Stimulated activated naive CD4-positive, alpha-beta T cell (primary cell): ENCODE results near the gene ELMOD1.

Source experiments
- DNase-seq, 6 experiments: peaks; one replicate each; lab custom pipeline; 2025; lab: John Stamatoyannopoulos, UW

Gene ELMOD1

DNA sequence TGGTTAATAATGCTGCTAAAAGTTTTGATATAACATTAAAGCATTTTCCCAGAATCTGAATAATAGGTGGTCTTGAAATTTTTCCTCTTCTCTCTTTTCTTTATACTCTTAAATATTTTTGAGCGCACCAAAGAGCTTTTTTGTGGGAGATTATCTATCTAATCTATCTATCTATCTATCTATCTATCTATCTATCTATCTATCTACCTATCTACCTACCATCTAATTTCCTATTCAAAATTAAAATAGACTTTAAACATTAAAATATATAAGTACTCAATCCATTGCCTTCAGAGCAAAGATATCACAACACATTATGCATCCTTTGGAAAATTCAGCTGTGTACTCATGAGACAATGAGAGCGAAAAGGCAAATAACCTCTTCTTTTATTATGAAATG is 55.8 kb downstream of the ELMOD1 start:
- DNase-seq = no peak

DNA sequence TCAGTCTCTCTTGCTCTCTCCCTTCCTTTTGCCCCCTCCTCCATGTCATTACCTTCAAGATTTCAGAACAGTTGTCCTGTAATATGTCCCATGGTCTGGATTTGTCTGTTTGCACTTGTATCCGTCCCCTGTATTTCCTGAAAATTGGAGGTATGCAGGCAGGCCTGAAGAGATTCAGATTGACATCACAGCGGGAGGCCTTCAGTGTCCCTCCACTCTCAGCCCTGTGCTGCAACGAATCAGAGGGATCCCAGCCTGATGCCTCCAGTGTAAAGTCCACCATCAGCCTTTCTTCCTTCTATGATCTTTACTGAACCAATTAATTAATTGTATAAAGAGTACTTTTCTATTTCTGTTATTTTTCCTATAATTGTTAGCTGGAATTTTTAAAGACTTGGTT is 57.3 kb downstream of the ELMOD1 start:
- no peak for DNase-seq

DNA sequence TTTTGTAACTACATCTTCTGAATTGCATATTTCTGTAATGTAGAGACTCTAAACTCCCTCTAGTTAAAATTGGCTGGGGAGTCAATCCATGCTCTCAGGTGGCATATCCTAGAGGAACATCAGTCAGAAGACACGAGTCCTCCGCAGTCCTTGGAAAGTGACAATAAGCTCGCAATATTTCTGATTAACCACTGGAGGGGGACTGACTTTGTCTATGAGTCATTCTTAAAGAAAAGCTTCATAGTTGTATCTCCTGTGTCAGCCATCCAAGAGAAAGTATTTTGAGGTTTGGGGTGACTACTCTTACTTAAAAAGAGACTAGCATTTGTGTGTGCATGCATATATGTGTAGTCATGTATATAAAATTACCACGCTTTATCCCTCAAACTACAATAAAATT is 60.7 kb downstream of the ELMOD1 start:
- DNase-seq = no peak

DNA sequence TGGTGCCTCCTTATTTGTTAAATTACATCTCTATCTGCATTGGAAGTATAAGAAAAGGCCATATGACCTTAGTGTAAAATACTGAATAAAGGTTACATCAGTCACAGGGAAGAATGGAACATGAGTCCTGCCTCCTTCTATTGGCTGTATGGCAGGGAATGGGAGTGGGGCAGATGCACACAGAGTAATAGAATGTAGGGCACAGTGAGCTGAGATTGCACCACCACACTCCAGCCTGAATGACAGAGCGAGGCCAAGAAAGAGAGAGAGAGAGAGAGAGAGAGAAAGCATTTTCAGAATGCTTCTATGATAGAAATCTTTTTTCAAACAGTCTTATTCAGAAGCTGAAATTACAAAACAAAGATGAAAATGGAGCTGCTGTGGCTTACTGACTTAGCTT is 62.1 kb downstream of the ELMOD1 start:
- DNase-seq = no peak

DNA sequence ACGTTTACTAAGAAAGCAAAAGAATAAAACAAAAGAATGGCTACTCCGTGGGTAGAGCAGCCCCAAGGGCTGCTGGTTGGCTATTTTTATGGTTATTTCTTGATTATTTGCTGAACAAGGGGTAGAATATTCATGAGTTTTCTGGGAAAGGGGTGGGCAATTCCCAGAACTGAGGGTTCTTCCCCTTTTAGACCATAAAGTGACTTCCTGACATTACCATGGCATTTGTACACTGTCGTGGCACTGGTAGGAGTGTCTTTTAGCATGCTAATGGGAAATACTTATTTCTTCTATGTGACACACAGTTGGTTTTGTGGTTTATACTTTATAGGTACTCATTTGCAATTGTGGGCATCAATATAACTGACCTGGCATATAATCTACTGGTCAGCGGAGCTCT is 64.7 kb downstream of the ELMOD1 start:
- no peak for DNase-seq

DNA sequence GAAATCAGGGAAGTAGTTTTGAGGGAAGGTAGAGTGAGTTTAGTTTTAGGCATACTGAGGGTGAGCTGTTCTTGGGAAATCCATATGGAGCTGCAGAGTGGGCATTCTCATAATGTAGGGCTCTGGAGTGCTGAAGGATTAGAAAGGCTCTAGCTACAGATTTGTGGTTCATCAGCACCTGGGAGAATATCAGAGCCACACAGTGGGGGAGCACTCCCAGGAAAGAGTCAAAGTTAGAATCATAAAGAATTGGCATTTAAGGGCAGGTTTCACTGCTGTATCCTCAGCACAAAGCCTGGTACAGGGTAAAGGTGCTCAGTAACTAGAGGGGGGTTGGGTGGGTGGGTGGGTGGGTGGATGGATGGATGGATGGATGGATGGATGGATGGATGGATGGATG is 68.4 kb downstream of the ELMOD1 start:
- DNase-seq = no peak

DNA sequence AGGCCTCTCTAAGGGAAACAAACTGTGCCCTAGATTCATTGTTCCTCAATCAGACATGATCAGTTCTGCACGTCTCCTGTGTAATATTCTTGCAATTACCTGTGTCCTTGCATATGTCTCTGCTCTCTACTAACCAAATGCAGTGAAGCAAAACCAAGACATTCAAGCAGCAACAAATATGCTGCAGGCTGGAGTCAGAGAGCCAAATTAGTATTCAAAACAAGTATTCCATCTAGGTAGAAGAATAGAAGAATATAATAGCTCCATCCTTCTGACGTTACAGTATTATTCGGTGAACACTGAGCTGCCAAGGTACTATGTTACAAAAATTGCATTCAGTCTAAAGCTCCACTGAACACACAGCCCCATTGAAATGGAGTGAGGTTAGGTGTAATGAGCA is 69.1 kb downstream of the ELMOD1 start:
- no peak for DNase-seq

DNA sequence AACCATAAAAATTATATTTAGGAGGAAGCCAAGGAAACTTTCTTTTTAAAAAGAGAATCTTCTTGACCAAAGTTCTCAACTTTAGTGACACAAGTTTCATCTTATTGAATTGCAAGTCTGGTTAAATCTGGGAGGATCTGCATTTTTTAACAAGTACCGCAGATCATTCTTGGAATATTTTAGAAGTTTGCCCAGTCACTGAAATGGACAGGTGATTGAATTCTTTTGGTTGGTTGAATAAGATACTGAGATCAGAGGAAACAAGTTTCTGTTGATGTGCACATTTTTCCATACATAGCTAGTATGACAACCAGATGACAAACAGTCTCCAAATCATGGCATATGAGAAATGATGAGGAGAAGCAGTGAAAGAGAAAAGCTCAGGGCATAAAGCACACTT is 70.7 kb downstream of the ELMOD1 start:
- DNase-seq = no peak

DNA sequence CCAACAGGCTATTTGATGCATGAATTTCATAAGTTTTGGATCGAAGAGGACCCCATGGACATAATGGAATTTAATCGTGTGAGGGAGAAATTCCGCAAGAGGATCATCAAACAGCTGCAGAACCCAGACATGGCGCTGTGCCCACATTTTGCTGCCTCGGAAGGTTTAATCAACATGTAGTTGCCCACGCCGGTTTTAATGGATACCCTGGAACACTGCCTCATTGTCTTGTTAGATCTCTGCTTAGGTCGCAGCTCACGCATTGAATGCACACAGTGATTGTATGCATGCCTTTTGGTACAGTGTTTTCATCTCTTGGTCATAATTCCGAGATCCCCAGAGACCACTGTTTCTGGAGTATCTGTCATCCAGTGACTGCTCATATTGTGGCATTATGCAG is 74.1 kb downstream of the ELMOD1 start:
- DNase-seq = no peak

DNA sequence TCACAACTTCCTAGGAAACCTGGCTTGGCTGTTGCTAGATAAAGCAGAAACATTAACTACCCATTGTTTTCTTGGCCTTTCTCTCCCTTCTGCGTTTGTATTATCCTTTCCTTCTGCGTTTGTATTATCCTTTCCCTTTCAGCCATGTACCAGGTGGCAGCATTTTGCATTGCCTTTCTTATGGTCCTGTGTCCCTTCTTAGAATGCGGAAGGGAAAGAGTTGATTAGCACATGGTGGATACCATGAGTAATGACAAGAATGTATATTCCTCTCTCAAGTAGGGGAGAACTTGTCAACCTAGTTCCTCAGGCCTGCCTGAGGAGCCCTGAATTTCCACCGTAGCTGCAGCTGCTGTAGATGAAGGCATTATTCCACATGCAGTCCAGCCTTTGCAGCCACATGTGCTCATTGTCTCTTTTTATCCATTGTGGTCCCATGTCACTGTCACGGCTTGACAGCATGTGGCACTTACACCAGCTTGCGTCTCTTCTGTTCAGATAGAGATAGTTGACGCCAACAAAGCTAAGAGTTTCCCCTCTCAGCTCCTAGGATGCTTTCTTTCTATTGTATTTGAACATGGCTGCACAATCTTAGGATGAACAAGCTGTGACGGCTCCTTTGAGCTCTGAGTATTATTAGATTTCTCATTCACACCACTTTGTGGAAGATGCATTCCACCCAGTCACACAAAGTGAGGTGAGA is 76.1 kb downstream of the ELMOD1 start:
- DNase-seq = no peak

DNA sequence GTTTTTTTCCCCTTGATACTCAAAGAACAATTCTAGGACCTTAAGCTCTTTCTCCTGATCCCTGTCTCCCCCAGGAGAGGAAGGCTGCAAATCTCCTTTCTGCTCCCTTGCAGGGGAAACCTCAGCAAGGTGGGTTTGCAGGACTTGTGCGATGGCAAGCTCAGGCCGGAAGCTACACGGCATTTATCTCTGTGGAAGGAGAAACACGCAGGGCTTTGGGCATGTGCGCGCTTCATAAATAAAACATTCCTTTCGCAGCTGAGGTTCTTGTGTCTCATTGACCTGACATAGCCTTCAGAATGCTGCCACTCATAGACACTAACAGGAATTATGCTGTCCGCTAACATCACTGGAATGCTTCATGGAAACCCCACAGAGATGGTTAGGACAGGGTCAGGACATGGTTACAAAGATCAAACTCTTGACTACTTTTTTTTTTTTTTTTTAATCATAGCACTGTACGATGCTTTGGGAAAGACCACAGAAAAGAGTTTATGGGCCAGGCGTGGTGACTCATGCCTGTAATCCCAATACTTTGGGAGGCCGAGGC is 78.3 kb downstream of the ELMOD1 start:
- DNase-seq = no peak

DNA sequence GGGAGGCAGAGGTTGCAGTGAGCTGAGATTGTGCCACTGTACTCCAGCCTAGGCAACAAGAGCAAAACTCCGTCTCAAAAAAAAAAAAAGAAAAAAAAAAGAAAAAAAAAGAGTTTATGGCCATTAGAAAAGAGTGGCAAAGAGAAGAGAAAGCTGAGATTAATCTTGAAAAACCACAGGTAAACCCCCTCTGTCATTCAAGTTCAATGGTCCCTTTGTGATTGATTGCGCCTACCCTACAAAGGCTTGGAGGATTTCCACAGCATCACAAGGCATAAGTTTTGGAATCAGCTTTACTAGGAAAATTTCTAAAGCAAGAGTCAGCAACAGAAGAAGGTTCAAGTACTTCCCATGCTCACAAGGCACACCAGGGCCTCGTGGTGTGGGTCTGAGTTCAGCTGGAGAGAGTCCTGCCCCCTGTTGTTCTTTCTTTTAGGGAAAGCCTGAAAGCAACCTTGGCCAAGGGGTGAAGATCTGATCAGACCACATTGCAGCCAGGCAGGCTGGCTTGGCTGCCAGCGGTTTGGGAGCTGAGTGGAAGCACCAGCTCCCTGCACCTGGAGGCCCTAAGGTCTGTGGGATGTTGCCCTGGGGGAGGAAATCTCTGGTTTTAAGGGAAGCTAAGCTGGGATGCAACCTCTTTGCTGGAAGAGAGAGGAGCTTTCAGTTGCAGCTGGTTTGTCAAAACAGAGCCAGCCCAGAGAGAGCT is 79.1 kb downstream of the ELMOD1 start:
- DNase-seq = no peak

DNA sequence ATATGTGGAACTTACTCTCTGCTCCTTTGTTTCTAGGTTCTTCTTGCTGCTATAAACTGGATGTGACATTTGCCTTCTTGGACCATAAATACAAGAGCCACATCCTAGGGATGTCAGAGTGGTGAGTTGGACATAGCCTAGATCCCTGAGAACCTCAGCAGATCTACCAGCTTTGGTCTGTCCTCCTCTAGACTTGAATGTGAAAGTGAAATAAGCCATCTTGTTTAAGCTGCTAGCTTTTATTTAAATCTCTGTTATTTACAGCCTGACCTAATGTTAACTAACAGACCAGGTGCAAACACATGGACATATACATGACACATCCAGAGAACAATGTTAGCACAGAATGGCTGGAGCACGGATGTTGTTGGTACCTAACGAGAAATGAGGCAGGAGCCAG is 85.0 kb downstream of the ELMOD1 start:
- no peak for DNase-seq

DNA sequence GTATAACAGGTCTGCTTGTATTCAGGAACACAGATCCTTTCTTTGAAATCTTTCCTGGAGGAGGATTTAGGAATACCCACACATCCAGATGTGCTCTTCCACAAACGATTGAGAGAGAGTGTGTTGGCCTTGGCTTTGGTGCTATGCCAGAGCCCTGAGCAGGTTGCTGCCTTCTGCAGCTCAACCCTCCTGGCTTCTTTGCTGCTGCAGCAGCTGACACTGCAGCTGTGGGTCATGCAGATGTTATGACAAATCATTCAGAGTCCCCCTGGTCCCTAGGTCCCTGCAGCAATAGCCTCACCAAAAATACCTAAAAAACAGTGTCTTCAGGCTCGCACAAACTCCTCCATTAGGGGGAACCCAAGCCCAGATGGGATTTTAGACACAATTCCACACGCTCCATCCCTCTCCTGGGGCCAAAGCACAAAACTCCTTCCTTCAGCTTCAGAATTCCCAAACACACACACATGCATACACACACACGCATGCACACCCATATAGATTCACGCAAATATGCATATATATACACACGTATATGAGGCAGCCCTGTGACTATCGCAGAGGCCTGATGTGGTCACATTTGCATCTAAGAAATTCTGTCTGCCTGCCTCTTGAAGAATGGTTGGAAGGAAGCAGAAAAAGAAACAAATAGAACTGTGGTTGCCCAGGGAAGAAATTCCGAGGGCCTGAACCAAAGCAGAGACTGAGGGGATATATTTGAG is 85.5 kb downstream of the ELMOD1 start:
- DNase-seq = no peak

DNA sequence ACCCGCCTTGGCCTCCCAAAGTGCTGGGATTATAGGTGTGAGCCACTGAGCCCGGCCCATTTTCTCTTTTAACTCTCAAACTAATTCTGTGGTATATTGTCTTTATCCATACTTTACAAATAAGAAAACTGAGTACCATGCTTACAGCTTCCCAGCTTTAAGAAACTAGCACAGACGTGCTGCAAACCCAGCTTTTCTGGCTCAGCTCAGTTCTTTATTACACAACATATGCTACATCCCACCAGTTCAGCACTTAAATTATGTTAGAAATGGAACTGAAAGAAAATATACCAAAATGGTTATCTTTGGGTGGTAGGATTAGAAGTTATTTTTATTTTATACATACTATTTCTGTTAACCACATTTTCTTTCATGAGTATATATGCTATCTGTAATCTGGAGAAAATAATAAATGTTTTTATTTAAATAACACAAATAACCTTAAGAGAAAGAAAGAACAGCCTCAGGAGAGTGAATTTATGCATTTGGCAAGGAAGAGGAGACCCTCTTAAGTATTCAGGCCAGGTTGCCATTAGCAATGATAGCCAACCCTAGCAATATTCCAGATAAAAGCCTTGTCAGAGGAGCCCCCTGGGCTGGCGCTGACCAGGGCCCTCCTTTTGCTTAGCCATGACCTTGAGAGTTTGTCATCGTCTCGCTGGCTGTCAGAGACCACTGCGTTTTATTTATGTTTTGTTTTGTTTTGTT is 87.1 kb downstream of the ELMOD1 start:
- DNase-seq = no peak

DNA sequence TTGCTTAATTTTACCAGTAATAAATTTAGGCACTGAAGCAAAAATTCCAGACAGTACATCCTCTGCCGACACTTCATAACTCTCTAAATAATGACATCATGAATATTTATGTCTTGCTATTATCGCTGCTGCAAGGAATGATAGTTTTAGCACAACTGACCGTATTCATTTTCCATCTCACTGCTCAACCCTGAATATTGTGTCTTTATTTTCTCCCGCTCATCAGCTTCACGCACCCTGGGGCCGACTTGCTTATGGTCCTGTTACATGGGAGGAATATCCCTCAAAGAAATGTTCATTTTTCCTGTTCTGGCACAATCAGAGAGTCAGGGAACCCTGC is 87.7 kb downstream of the ELMOD1 start:
- DNase-seq = no peak

DNA sequence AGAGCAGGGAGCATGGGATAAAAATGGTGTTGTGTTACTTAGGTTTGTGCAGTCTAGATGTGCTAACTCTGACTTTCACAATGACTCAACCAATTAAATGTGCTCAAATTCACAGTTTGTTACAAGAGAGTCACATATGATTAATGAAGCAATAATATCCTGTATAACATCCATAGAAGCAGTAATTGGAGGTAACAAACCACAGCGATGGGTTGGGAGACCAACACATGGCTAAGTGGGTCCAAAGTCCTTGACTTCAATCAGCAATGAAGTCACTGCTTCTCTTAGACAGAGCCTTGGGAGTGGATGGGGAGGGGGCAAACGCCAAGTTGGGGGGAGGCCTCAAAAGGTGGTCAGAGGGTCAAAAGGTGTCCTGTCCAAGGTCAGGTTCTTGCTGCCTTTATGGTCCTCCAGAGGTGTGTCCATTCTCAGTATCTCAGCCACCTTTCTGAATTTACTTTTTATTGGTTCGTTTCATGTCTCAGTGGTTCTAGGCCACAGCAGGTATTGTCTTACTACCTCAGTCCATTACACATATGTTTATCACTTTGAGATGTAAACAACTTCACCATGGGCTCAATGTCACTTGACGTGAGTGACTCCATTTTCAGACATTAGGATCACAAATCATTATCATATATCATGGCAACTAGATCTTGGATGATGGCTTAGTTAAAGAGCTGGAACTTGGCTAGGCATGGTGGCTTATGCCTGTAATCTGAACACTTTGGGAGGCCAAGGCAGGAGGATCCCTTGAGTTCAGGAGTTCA is 88.5 kb downstream of the ELMOD1 start:
- DNase-seq = no peak

DNA sequence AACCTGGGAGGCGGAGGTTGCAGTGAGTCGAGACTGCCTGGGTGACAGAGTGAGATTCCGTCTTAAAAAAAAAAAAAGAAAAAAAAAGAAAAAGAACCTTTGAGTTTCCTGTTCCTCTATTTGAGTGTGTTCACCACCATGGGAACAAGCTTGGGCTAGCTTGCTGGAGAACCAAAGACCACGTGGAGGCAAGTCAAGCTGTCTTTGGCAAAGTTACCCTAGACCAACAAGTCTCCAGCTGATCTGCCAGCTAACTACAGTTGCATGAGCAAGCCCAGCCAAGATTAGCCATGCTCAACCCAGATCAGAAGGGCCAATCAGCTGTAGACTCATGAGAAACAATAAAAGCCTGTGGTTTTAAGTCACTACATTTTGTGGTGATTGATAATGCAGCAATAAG is 91.2 kb downstream of the ELMOD1 start:
- no peak for DNase-seq

DNA sequence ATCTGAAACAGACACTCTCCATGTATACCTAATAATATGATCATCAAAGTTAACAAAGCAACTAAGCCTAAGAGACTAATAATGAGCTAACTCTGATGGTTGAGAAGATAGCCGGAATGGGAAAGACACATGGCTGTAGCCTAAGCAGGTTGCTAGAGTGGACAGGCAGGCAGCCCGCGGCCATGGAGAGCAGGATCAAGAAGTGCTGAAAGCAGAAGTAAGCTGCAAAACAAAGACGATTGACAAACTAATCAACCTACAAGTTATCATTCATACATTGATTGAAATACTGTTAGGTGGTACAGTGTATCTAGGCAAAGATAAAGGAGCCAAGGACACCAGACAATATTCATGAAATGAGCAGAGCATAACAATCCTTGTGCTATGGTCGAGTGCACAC is 91.6 kb downstream of the ELMOD1 start:
- no peak for DNase-seq

DNA sequence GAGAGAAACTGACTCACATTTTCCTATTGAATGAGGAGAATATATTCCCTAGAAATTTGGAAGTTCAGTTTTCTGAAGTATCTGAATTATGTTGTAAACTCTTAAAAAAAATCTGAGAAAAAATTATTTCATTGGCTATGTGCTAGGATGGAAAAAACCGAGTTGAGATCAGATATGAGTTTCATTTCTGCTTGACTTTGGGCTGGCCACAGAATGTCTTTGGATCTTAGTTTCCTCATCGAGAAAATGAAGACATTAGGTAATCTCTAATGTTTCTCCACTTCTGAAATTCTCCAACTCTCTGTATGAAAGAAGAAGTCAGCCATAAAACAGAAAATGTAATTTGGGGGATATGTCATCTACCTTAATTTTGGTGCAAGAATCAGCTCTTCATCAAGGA is 92.1 kb downstream of the ELMOD1 start:
- DNase-seq = no peak

DNA sequence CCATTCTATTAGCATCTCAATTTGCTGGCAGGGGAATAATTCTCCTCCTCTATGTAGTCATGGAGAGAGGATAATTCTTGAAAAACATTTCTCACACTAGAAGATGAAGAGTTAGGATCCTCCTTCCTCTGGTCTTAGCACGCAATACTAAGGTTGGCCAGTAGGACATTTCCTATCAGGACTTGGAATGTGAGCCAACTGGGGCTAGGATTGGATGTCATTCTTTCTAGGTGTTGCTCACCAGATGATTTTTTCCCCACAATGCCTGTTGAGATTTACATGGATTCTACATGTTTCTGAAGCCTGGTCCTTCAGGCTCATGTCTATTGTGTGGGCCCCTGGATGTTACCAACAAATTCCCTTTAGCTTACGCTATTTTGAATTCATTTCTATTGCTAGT is 92.9 kb downstream of the ELMOD1 start:
- no peak for DNase-seq
